KMS-11 (cell line): ENCODE results near the gene FAXDC2.

Source experiments
- H2AFZ ChIP-seq: fragments of 200-600 bp; sonication (generic); 2 replicates; pipeline ENCODE4 v1.6.1; 2016; ENCODE audit warnings: antibody characterized with exemption, mixed run types, low read depth
- H3K27ac ChIP-seq: fragments of 200-600 bp; sonication (generic); 2 replicates; pipeline ENCODE4 v1.6.1; 2016; ENCODE audit warnings: mild to moderate bottlenecking, mixed run types
- H3K27me3 ChIP-seq: fragments of 200-600 bp; sonication (generic); 2 replicates; pipeline ENCODE4 v1.6.1; 2017; ENCODE audit warnings: mild to moderate bottlenecking, low read depth, mixed run types, moderate library complexity; ENCODE audit not compliant: insufficient read depth
- H3K36me3 ChIP-seq: fragments of 200-600 bp; sonication (generic); 2 replicates; pipeline ENCODE4 v1.6.1; 2017; ENCODE audit warnings: mild to moderate bottlenecking, mixed run types; ENCODE audit not compliant: insufficient read depth
- H3K4me1 ChIP-seq: fragments of 200-600 bp; sonication (generic); 2 replicates; pipeline ENCODE4 v1.6.1; 2016; ENCODE audit warnings: mild to moderate bottlenecking, low read depth, mixed run types; ENCODE audit not compliant: poor library complexity, severe bottlenecking
- H3K4me2 ChIP-seq: fragments of 200-600 bp; sonication (generic); 2 replicates; pipeline ENCODE4 v1.7.0; 2016; ENCODE audit warnings: mild to moderate bottlenecking, mixed run types
- H3K4me3 ChIP-seq: fragments of 200-600 bp; sonication (generic); IDR thresholded peaks from 2 replicates; pipeline ENCODE4 v1.6.1; 2017; ENCODE audit warnings: low read depth, low read length, mixed read lengths; ENCODE audit not compliant: insufficient read depth
- H3K79me2 ChIP-seq: fragments of 200-600 bp; sonication (generic); 2 replicates; pipeline ENCODE4 v1.6.1; 2016; ENCODE audit warnings: low read depth, mixed run types; ENCODE audit not compliant: insufficient read depth
- H3K9ac ChIP-seq: fragments of 200-600 bp; sonication (generic); 2 replicates; pipeline ENCODE4 v1.6.1; 2016; ENCODE audit warnings: mild to moderate bottlenecking, mixed run types
- H4K20me1 ChIP-seq: fragments of 200-600 bp; sonication (generic); 2 replicates; pipeline ENCODE4 v1.6.1; 2016; ENCODE audit warnings: mild to moderate bottlenecking, mixed run types; ENCODE audit not compliant: insufficient read depth
- TF ChIP-seq, protein P1 (sequence below): fragments of 200-600 bp; sonication (generic); conservative IDR thresholded peaks from 2 replicates; pipeline ENCODE4 v1.6.1; 2017; ENCODE audit warnings: low read depth, mild to moderate bottlenecking, antibody characterized with exemption, low read length, moderate library complexity, mixed read lengths

FAXDC2 gene

GRCh38 chr5:154819546-154819945 is 30.9 kb downstream of the FAXDC2 start:
- Histone ChIP-seq H3K36me3 (no peaks in the 10 kb centered on the region), H3K4me3 (no peak overlapping the region), H3K27ac (no peak overlapping the region), H3K27me3 (no peaks in the 10 kb centered on the region), H4K20me1 (no peaks in the 10 kb centered on the region), H3K9ac (no peak overlapping the region), H3K4me1 (no peaks in the 10 kb centered on the region), H3K4me2 (no peak overlapping the region), H3K79me2 (no peaks in the 10 kb centered on the region), H2AFZ (no peak overlapping the region)
- TF ChIP-seq, protein P1, sequence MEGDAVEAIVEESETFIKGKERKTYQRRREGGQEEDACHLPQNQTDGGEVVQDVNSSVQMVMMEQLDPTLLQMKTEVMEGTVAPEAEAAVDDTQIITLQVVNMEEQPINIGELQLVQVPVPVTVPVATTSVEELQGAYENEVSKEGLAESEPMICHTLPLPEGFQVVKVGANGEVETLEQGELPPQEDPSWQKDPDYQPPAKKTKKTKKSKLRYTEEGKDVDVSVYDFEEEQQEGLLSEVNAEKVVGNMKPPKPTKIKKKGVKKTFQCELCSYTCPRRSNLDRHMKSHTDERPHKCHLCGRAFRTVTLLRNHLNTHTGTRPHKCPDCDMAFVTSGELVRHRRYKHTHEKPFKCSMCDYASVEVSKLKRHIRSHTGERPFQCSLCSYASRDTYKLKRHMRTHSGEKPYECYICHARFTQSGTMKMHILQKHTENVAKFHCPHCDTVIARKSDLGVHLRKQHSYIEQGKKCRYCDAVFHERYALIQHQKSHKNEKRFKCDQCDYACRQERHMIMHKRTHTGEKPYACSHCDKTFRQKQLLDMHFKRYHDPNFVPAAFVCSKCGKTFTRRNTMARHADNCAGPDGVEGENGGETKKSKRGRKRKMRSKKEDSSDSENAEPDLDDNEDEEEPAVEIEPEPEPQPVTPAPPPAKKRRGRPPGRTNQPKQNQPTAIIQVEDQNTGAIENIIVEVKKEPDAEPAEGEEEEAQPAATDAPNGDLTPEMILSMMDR: no peak

GRCh38 chr5:154818471-154819116 is 31.8 kb downstream of the FAXDC2 start:
- Histone ChIP-seq H3K27ac (no peak overlapping the region), H4K20me1 (no peaks in the 10 kb centered on the region), H3K4me2 (no peak overlapping the region), H3K36me3 (no peaks in the 10 kb centered on the region), H3K27me3 (no peaks in the 10 kb centered on the region), H3K79me2 (no peaks in the 10 kb centered on the region), H3K4me3 (no peak overlapping the region), H3K9ac (no peak overlapping the region), H2AFZ (no peak overlapping the region), H3K4me1 (no peaks in the 10 kb centered on the region)
- TF ChIP-seq, protein P1: no peak

GRCh38 chr5:154817815-154818214 is 32.6 kb downstream of the FAXDC2 start:
- Histone ChIP-seq H3K27ac (no peak overlapping the region), H3K4me2 (no peak overlapping the region), H4K20me1 (no peaks in the 10 kb centered on the region), H3K4me3 (no peak overlapping the region), H3K9ac (no peak overlapping the region), H3K4me1 (no peaks in the 10 kb centered on the region), H3K36me3 (no peaks in the 10 kb centered on the region), H3K27me3 (no peaks in the 10 kb centered on the region), H3K79me2 (no peaks in the 10 kb centered on the region), H2AFZ (no peak overlapping the region)
- TF ChIP-seq, protein P1: no peak

DNA sequence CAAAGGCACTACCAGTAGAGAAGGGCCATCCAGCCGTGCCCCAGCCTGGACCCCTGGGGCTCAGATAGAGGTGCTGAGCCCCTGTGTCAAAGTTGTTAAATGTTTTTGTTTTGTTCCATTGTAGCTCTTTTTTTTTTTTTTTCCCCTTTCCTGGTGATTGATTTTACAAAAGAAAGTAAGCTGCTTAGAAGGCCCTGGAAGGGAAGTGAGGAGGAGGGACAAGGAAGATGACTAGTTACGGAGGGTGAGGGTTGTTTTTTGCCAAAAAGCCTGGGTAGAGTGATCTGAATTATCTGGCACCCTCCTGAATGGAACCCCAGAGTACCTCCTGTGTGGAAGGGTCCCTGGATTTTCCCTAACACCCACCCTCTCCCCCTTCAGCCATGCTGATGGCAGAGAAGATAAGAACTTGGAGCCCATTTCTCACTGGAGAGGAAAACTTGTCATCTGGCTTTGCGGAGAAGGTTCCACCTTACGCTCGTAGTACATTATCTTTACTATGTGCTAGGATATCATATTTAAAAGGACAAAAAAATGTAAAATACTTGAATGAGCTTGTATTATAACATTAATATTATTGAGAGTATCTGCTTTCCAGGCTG is 33.4 kb downstream of the FAXDC2 start:
- H3K27ac ChIP-seq: no peak overlapping the region
- no peaks in the 10 kb centered on the region for H3K4me1 ChIP-seq
- H3K79me2 ChIP-seq: no peaks in the 10 kb centered on the region
- no peak overlapping the region for H3K9ac ChIP-seq
- H3K27me3 ChIP-seq: no peaks in the 10 kb centered on the region
- no peaks in the 10 kb centered on the region for H3K36me3 ChIP-seq
- no peaks in the 10 kb centered on the region for H4K20me1 ChIP-seq
- TF ChIP-seq, protein P1: no peak
- H3K4me2 ChIP-seq: no peak overlapping the region
- no peak overlapping the region for H3K4me3 ChIP-seq
- H2AFZ ChIP-seq: no peak overlapping the region
